ENCODE data around the gene RNF144B.

The RNF144B gene

DNA sequence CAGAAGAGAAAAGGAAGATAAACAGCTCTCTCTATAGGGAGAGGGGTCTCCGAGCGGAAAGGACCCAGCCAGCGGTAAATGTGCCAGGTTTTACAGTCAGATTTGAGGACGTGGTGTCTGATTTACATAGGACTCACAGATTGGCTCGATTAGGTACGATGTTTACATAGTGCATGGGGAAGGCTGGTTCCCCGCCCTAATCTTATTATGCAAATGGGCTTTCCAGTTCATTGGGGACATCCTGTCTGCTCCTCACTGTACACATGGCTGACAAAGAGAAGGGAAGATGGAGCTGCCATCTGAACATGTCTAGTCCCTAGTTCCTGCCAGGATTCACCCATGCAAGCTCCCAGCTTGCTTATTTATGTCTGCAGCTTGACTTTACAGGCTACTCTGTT lies 119.9 kb downstream of the RNF144B start:
- no peak overlapping the region for H3K27ac ChIP-seq (ENCODE audit: low read length, poor library complexity, severe bottlenecking)
- no peak overlapping the region for H3K14ac ChIP-seq (ENCODE audit: low read length in 2 of 2)
- no peak overlapping the region for H4K8ac ChIP-seq (ENCODE audit: low read length)
- H3K79me1 ChIP-seq (replicated peaks; ENCODE audit: low read length, poor library complexity, severe bottlenecking), result no peaks in the 10 kb centered on the region
- no peak overlapping the region for H4K91ac ChIP-seq (ENCODE audit: low read length)
- no peaks in the 10 kb centered on the region for H3K36me3 ChIP-seq (ENCODE audit: control insufficient read depth in 1 of 2, insufficient read depth in 2 of 2, low read depth in 1 of 2, low read length in 2 of 2)
- H2AK5ac ChIP-seq (ENCODE audit: low read length, severe bottlenecking), result no peak overlapping the region
- no peak overlapping the region for H3K18ac ChIP-seq (ENCODE audit: low read depth in 1 of 2, low read length in 2 of 2)
- H3K27me3 ChIP-seq (ENCODE audit: control insufficient read depth in 1 of 2, insufficient read depth in 1 of 2, low read length in 2 of 2), result no peaks in the 10 kb centered on the region
- H2AFZ ChIP-seq (ENCODE audit: low read depth, low read length), result no peak overlapping the region
- H3K9ac ChIP-seq (ENCODE audit: low read length), result no peak overlapping the region
- H3K4me1 ChIP-seq (ENCODE audit: control insufficient read depth, insufficient read depth, low read depth, low read length), result peaks cover 1% of the 10 kb centered on the region
- 81% methylated on average over 7 of the region's 7 CpGs for WGBS
- H3K4ac ChIP-seq (ENCODE audit: low read depth in 1 of 2, low read length in 2 of 2), result no peak overlapping the region
- no peak overlapping the region for H2BK120ac ChIP-seq (ENCODE audit: low read depth, low read length)
- DNase-seq, result no peak
- H2BK12ac ChIP-seq (ENCODE audit: low read length in 2 of 2), result no peak overlapping the region
- H3K4me3 ChIP-seq (ENCODE audit: insufficient read depth in 1 of 2, low read depth in 1 of 2, low read length in 2 of 2), result no peak overlapping the region
- no peak overlapping the region for H2BK15ac ChIP-seq (ENCODE audit: low read depth, poor library complexity, severe bottlenecking)
- H2BK5ac ChIP-seq (ENCODE audit: low read depth, low read length, poor library complexity, severe bottlenecking), result no peak overlapping the region
- H3K9me3 ChIP-seq (ENCODE audit: control insufficient read depth, low read length), result no peaks in the 10 kb centered on the region
- no peak overlapping the region for H3K23ac ChIP-seq (ENCODE audit: low read length in 2 of 2)
- no peak overlapping the region for H3K4me2 ChIP-seq (ENCODE audit: low read length, poor library complexity, severe bottlenecking)

GRCh38 chr6:18507561-18507960 lies 120.4 kb downstream of the RNF144B start:
- H3K14ac ChIP-seq (ENCODE audit: low read length in 2 of 2), result no peak overlapping the region
- no peak overlapping the region for H3K27ac ChIP-seq (ENCODE audit: low read length, poor library complexity, severe bottlenecking)
- H3K9me3 ChIP-seq (ENCODE audit: control insufficient read depth, low read length), result no peaks in the 10 kb centered on the region
- no CpG with 5 or more reads among the region's 2 CpGs for WGBS
- no peak overlapping the region for H4K91ac ChIP-seq (ENCODE audit: low read length)
- H3K79me1 ChIP-seq (replicated peaks; ENCODE audit: low read length, poor library complexity, severe bottlenecking), result no peaks in the 10 kb centered on the region
- no peak overlapping the region for H3K23ac ChIP-seq (ENCODE audit: low read length in 2 of 2)
- H2BK15ac ChIP-seq (ENCODE audit: low read depth, poor library complexity, severe bottlenecking), result no peak overlapping the region
- H2AFZ ChIP-seq (ENCODE audit: low read depth, low read length), result no peak overlapping the region
- no peak overlapping the region for H4K8ac ChIP-seq (ENCODE audit: low read length)
- no peak overlapping the region for H3K4me3 ChIP-seq (ENCODE audit: insufficient read depth in 1 of 2, low read depth in 1 of 2, low read length in 2 of 2)
- no peak overlapping the region for H2BK12ac ChIP-seq (ENCODE audit: low read length in 2 of 2)
- no peak overlapping the region for H2AK5ac ChIP-seq (ENCODE audit: low read length, severe bottlenecking)
- no peak overlapping the region for H3K4me2 ChIP-seq (ENCODE audit: low read length, poor library complexity, severe bottlenecking)
- H2BK120ac ChIP-seq (ENCODE audit: low read depth, low read length), result no peak overlapping the region
- H3K4ac ChIP-seq (ENCODE audit: low read depth in 1 of 2, low read length in 2 of 2), result no peak overlapping the region
- no peaks in the 10 kb centered on the region for H3K27me3 ChIP-seq (ENCODE audit: control insufficient read depth in 1 of 2, insufficient read depth in 1 of 2, low read length in 2 of 2)
- H3K9ac ChIP-seq (ENCODE audit: low read length), result no peak overlapping the region
- H3K18ac ChIP-seq (ENCODE audit: low read depth in 1 of 2, low read length in 2 of 2), result no peak overlapping the region
- H3K4me1 ChIP-seq (ENCODE audit: control insufficient read depth, insufficient read depth, low read depth, low read length), result no peaks in the 10 kb centered on the region
- no peaks in the 10 kb centered on the region for H3K36me3 ChIP-seq (ENCODE audit: control insufficient read depth in 1 of 2, insufficient read depth in 2 of 2, low read depth in 1 of 2, low read length in 2 of 2)
- no peak for DNase-seq
- H2BK5ac ChIP-seq (ENCODE audit: low read depth, low read length, poor library complexity, severe bottlenecking), result no peak overlapping the region

- DNase-seq, result no peak
- H3K4ac ChIP-seq (ENCODE audit: low read depth in 1 of 2, low read length in 2 of 2), result no peak overlapping the region
- no peak overlapping the region for H2BK5ac ChIP-seq (ENCODE audit: low read depth, low read length, poor library complexity, severe bottlenecking)
- H3K4me3 ChIP-seq (ENCODE audit: insufficient read depth in 1 of 2, low read depth in 1 of 2, low read length in 2 of 2), result no peak overlapping the region
- H3K27ac ChIP-seq (ENCODE audit: low read length, poor library complexity, severe bottlenecking), result no peak overlapping the region
- no peaks in the 10 kb centered on the region for H3K36me3 ChIP-seq (ENCODE audit: control insufficient read depth in 1 of 2, insufficient read depth in 2 of 2, low read depth in 1 of 2, low read length in 2 of 2)
- no peak overlapping the region for H2AK5ac ChIP-seq (ENCODE audit: low read length, severe bottlenecking)
- H3K79me1 ChIP-seq (replicated peaks; ENCODE audit: low read length, poor library complexity, severe bottlenecking), result no peaks in the 10 kb centered on the region
- H3K9ac ChIP-seq (ENCODE audit: low read length), result no peak overlapping the region
- no peaks in the 10 kb centered on the region for H3K9me3 ChIP-seq (ENCODE audit: control insufficient read depth, low read length)
- H4K8ac ChIP-seq (ENCODE audit: low read length), result no peak overlapping the region
- H3K4me1 ChIP-seq (ENCODE audit: control insufficient read depth, insufficient read depth, low read depth, low read length), result no peaks in the 10 kb centered on the region
- H3K14ac ChIP-seq (ENCODE audit: low read length in 2 of 2), result no peak overlapping the region
- no peak overlapping the region for H2BK120ac ChIP-seq (ENCODE audit: low read depth, low read length)
- H2BK15ac ChIP-seq (ENCODE audit: low read depth, poor library complexity, severe bottlenecking), result no peak overlapping the region
- WGBS, result 98% methylated on average over 2 of the region's 3 CpGs
- H3K4me2 ChIP-seq (ENCODE audit: low read length, poor library complexity, severe bottlenecking), result no peak overlapping the region
- no peaks in the 10 kb centered on the region for H3K27me3 ChIP-seq (ENCODE audit: control insufficient read depth in 1 of 2, insufficient read depth in 1 of 2, low read length in 2 of 2)
- H2AFZ ChIP-seq (ENCODE audit: low read depth, low read length), result no peak overlapping the region
- H2BK12ac ChIP-seq (ENCODE audit: low read length in 2 of 2), result no peak overlapping the region
- no peak overlapping the region for H3K23ac ChIP-seq (ENCODE audit: low read length in 2 of 2)
- no peak overlapping the region for H3K18ac ChIP-seq (ENCODE audit: low read depth in 1 of 2, low read length in 2 of 2)
- no peak overlapping the region for H4K91ac ChIP-seq (ENCODE audit: low read length)
Observed at GRCh38 chr6:18509871-18510643, 122.9 kb downstream of the RNF144B start.

DNA sequence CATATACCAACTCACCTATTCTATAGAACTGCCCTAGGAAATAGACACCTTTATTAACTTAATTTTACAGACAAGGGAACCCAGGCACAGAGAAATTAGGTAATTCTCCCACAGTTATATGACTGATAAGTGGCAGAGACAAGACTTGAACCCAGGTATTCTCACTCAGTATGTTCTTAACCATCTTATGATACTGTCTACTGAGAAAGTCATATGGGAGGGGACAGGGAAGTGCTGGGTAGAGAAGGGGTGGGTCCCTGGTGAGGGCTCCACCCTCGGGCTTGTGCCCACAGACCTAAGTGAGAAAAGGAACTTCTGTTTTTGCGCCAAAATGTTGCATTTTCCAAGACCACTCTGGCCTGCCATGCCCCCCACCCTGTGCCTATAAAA lies 123.5 kb downstream of the RNF144B start:
- Histone ChIP-seq H3K9me3 (ENCODE audit: control insufficient read depth, low read length) (no peaks in the 10 kb centered on the region), H2BK15ac (ENCODE audit: low read depth, poor library complexity, severe bottlenecking) (no peak overlapping the region), H3K4me1 (ENCODE audit: control insufficient read depth, insufficient read depth, low read depth, low read length) (no peaks in the 10 kb centered on the region), H3K9ac (ENCODE audit: low read length) (no peak overlapping the region), H3K23ac (ENCODE audit: low read length in 2 of 2) (no peak overlapping the region), H2BK5ac (ENCODE audit: low read depth, low read length, poor library complexity, severe bottlenecking) (no peak overlapping the region), H3K79me1 (replicated peaks; ENCODE audit: low read length, poor library complexity, severe bottlenecking) (no peaks in the 10 kb centered on the region), H4K91ac (ENCODE audit: low read length) (no peak overlapping the region), H3K27me3 (ENCODE audit: control insufficient read depth in 1 of 2, insufficient read depth in 1 of 2, low read length in 2 of 2) (no peaks in the 10 kb centered on the region), H2AFZ (ENCODE audit: low read depth, low read length) (no peak overlapping the region), H3K4me3 (ENCODE audit: insufficient read depth in 1 of 2, low read depth in 1 of 2, low read length in 2 of 2) (no peak overlapping the region), H2AK5ac (ENCODE audit: low read length, severe bottlenecking) (no peak overlapping the region), H2BK120ac (ENCODE audit: low read depth, low read length) (no peak overlapping the region), H3K27ac (ENCODE audit: low read length, poor library complexity, severe bottlenecking) (no peak overlapping the region), H3K14ac (ENCODE audit: low read length in 2 of 2) (no peak overlapping the region), H4K8ac (ENCODE audit: low read length) (no peak overlapping the region), H3K36me3 (ENCODE audit: control insufficient read depth in 1 of 2, insufficient read depth in 2 of 2, low read depth in 1 of 2, low read length in 2 of 2) (no peaks in the 10 kb centered on the region), H3K4me2 (ENCODE audit: low read length, poor library complexity, severe bottlenecking) (no peak overlapping the region), H3K4ac (ENCODE audit: low read depth in 1 of 2, low read length in 2 of 2) (no peak overlapping the region), H2BK12ac (ENCODE audit: low read length in 2 of 2) (no peak overlapping the region), H3K18ac (ENCODE audit: low read depth in 1 of 2, low read length in 2 of 2) (no peak overlapping the region)
- 77% methylated on average over 2 of the region's 2 CpGs for WGBS
- DNase-seq, result no peak

Measured in mesenchymal stem cell (in vitro differentiated cells and primary cell).